Breast epithelium (tissue), 3 donors: ENCODE data around the gene IL31.

Source experiments
- POLR2A ChIP-seq: fragments of 450-650 bp; IDR thresholded peaks from one replicate; pipeline ENCODE4 v1.6.1; 2016; ENCODE audit warnings: antibody characterized with exemption, mild to moderate bottlenecking, moderate library complexity
- POLR2AphosphoS5 ChIP-seq, 3 donors: sonication (generic); formaldehyde crosslinking; IDR thresholded peaks; one replicate each; pipeline ENCODE4 v1.6.1; 2017; ENCODE audit warnings: antibody characterized with exemption in 3 of 3
- TF ChIP-seq, protein P1 (sequence below), 3 donors: fragments of 450-650 bp; IDR thresholded peaks; one replicate each; pipeline ENCODE4 v1.5.1; 2016 to 2017; ENCODE audit warnings: antibody characterized with exemption in 3 of 3, mild to moderate bottlenecking in 3 of 3, moderate library complexity in 3 of 3

GRCh38 chr12:122204167-122205052, 30.4 kb upstream of the IL31 start:
- TF ChIP-seq, protein P1, sequence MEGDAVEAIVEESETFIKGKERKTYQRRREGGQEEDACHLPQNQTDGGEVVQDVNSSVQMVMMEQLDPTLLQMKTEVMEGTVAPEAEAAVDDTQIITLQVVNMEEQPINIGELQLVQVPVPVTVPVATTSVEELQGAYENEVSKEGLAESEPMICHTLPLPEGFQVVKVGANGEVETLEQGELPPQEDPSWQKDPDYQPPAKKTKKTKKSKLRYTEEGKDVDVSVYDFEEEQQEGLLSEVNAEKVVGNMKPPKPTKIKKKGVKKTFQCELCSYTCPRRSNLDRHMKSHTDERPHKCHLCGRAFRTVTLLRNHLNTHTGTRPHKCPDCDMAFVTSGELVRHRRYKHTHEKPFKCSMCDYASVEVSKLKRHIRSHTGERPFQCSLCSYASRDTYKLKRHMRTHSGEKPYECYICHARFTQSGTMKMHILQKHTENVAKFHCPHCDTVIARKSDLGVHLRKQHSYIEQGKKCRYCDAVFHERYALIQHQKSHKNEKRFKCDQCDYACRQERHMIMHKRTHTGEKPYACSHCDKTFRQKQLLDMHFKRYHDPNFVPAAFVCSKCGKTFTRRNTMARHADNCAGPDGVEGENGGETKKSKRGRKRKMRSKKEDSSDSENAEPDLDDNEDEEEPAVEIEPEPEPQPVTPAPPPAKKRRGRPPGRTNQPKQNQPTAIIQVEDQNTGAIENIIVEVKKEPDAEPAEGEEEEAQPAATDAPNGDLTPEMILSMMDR (IDR thresholded peaks at IDR 0.05) = no peak
- TF ChIP-seq POLR2A (no peak), POLR2AphosphoS5 (IDR thresholded peaks at IDR 0.05) (no peak)
